Breast epithelium (tissue), 4 donors: Measurements from ENCODE around the gene ZPR1. TPM values are rescaled to one million over a fixed set of nuclear protein-coding genes. Genes with fewer than 3 reads are reported as not detected.

ENCODE experiments used
- DNase-seq, 2 donors: peaks; one replicate each; pipeline ENCODE4 v3.0.0-alpha.2; 2019; ENCODE audit warnings: low spot score in 2 of 2
- H3K27ac ChIP-seq, 2 donors: fragments of 200-600 bp; sonication (generic) in 1 of 2; one replicate each; pipeline ENCODE4 v1.5.1; 2016 to 2019; ENCODE audit warnings: mild to moderate bottlenecking in 1 of 2
- H3K27me3 ChIP-seq, 2 donors: fragments of 200-600 bp; sonication (generic) in 1 of 2; one replicate each; pipeline versions ENCODE4 v1.5.1 to v1.6.0; 2017 to 2019; ENCODE audit warnings: control low read depth in 1 of 2, mild to moderate bottlenecking in 1 of 2
- H3K36me3 ChIP-seq: fragments of 200-600 bp; one replicate; pipeline ENCODE4 v1.5.1; 2019
- H3K4me1 ChIP-seq, 2 donors: fragments of 200-600 bp; sonication (generic); one replicate each; pipeline ENCODE4 v1.5.1; 2016 to 2019; ENCODE audit warnings: control low read depth in 1 of 2
- H3K4me3 ChIP-seq, 3 donors: fragments of 200-600 bp; sonication (generic); 1 replicate in 2 of 3; 2 replicates in 1 of 3; pipeline ENCODE4 v1.5.1; 2016 to 2019; ENCODE audit warnings: mild to moderate bottlenecking in 3 of 3, moderate library complexity in 2 of 3
- H3K9me3 ChIP-seq, 2 donors: fragments of 200-600 bp; sonication (generic) in 1 of 2; one replicate each; pipeline ENCODE4 v1.5.1; 2016 to 2019; ENCODE audit warnings: control low read depth in 1 of 2
- POLR2A ChIP-seq: fragments of 450-650 bp; IDR thresholded peaks from one replicate; pipeline ENCODE4 v1.6.1; 2016; ENCODE audit warnings: antibody characterized with exemption, mild to moderate bottlenecking, moderate library complexity
- POLR2AphosphoS5 ChIP-seq, 3 donors: sonication (generic); formaldehyde crosslinking; IDR thresholded peaks; one replicate each; pipeline ENCODE4 v1.6.1; 2017; ENCODE audit warnings: antibody characterized with exemption in 3 of 3
- intact Hi-C: fragments of 100-400 bp; cut with DNase I; formaldehyde crosslinking; loops from one replicate; pipeline ENCODE4 v1.15.1; 2023; ENCODE audit warnings: low total_unique reads
- total RNA-seq, 3 donors: library from RNA; depleted of rRNA; stranded (reverse); fragments of >200 nt; gene quantifications; one replicate each; pipeline ENCODE4 v1.1.0, GENCODE V29; 2016
- TF ChIP-seq, protein P1 (sequence below), 3 donors: fragments of 450-650 bp; IDR thresholded peaks; one replicate each; pipeline ENCODE4 v1.5.1; 2016 to 2017; ENCODE audit warnings: antibody characterized with exemption in 3 of 3, mild to moderate bottlenecking in 3 of 3, moderate library complexity in 3 of 3

ZPR1 gene
- total RNA-seq, 3 donors from 2014 or later: 29.4 to 38.7 (median 34.7) TPM

- intact Hi-C loops: no loop called here
- peak; percentile 41 to 74 for DNase-seq
- no peaks in the 10 kb centered on the region for H3K36me3 ChIP-seq
Observed at GRCh38 chr11:116791002-116791812, 3.4 kb upstream of the ZPR1 start.

DNA sequence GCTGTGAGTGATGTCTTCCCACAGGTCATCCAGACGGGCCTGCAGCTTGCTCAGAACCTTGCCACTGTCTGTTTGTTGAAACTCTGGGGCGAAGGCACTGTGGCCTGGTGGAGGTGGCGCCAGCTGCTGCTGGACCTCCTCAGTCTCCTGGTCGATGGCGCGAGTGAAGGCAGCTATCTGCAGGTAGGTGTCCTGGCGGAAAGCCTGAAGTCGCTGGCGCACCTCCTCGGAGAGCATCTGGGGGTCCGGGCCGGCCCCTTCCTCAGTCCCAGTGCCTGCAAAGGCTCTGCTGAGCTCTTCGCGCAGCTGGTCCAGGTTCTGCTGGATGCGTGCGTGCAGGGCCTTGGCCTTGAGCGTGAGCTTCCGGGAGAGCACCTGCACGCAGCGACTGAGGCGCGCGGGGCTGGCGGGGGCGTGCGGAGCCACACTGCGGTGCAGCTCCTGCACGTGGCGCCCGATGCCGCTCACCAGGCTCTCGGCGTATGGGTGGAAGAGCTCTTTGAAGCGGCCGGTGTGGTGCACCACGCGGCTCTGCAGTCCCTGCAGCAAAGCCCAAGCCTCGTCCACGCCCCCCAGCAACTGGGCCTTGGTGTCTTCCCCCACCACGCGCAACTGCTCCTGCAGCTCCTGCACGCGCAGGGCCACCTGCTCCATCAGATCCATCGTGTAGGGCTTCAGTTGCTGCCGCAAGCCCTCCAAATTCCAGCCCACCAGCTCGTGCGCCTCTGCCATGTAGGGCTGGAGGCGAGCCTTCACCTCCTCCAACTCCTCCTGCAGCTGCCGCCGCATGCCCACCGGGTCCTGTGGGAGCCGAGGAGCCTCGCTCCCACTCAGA is 2.6 kb upstream of the ZPR1 start:
- peaks cover 0 to 4% of the 10 kb centered on the region in 2 donors for H3K27me3 ChIP-seq
- no peaks in the 10 kb centered on the region for H3K36me3 ChIP-seq
- no peaks in the 10 kb centered on the region for H3K9me3 ChIP-seq
- intact Hi-C loops: no loop called here
- no peak overlapping the region for H3K4me3 ChIP-seq
- H3K27ac ChIP-seq: no peak overlapping the region
- no peak for DNase-seq
- TF ChIP-seq POLR2AphosphoS5 (IDR thresholded peaks at IDR 0.05) (no peak), POLR2A (no peak)
- TF ChIP-seq, protein P1, sequence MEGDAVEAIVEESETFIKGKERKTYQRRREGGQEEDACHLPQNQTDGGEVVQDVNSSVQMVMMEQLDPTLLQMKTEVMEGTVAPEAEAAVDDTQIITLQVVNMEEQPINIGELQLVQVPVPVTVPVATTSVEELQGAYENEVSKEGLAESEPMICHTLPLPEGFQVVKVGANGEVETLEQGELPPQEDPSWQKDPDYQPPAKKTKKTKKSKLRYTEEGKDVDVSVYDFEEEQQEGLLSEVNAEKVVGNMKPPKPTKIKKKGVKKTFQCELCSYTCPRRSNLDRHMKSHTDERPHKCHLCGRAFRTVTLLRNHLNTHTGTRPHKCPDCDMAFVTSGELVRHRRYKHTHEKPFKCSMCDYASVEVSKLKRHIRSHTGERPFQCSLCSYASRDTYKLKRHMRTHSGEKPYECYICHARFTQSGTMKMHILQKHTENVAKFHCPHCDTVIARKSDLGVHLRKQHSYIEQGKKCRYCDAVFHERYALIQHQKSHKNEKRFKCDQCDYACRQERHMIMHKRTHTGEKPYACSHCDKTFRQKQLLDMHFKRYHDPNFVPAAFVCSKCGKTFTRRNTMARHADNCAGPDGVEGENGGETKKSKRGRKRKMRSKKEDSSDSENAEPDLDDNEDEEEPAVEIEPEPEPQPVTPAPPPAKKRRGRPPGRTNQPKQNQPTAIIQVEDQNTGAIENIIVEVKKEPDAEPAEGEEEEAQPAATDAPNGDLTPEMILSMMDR (IDR thresholded peaks at IDR 0.05): no peak
- peaks cover 0 to 9% of the 10 kb centered on the region in 2 donors for H3K4me1 ChIP-seq

More at GRCh38 chr11:116791002-116791812, 3.4 kb upstream of the ZPR1 start:
- no peak for TF ChIP-seq POLR2A
- TF ChIP-seq, protein P1 (IDR thresholded peaks at IDR 0.05): peak; percentile 77 to 90 (median 85)
- H3K9me3 ChIP-seq: no peaks in the 10 kb centered on the region
- no peak overlapping the region for H3K27ac ChIP-seq
- H3K4me3 ChIP-seq: peak overlapping the region in 2 of 3 donors; percentile 18 to 24
- peaks cover 0 to 4% of the 10 kb centered on the region in 2 donors for H3K27me3 ChIP-seq
- peaks cover 0 to 9% of the 10 kb centered on the region in 2 donors for H3K4me1 ChIP-seq

- DNase-seq: no peak
- H3K36me3 ChIP-seq: no peaks in the 10 kb centered on the region
- H3K4me3 ChIP-seq: peak overlapping the region in 1 of 3 donors; percentile 84
- TF ChIP-seq POLR2AphosphoS5 (IDR thresholded peaks at IDR 0.05) (no peak), POLR2A (no peak)
- TF ChIP-seq, protein P1 (IDR thresholded peaks at IDR 0.05): no peak
- intact Hi-C loops: no loop called here
- H3K4me1 ChIP-seq: peaks cover 0 to 9% of the 10 kb centered on the region in 2 donors
- no peaks in the 10 kb centered on the region for H3K9me3 ChIP-seq
- H3K27me3 ChIP-seq: peaks cover 0 to 4% of the 10 kb centered on the region in 2 donors
- no peak overlapping the region for H3K27ac ChIP-seq
Observed at GRCh38 chr11:116788975-116789374, 1.2 kb upstream of the ZPR1 start.

DNA sequence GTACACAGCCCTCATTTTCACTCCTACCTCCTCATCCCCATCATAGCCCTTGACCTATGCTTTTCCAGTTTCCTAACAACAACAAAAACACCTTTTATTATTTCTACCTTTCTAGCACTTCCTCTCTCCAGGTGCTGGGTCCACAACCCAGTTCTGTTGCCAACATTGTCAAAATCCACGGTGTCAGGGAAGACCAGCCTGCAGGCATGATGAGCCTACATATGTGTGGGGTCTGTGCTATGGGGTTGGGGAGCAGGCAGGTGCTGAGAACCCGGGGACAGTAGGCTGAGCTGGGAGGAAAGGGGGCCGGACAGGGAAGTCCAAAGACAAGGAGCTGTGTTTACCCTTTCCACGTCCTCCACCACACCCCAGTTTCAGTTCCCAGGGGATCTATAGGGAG is 711 bp upstream of the ZPR1 start:
- intact Hi-C loops: no loop called here
- DNase-seq: no peak
- peaks cover 0 to 4% of the 10 kb centered on the region in 2 donors for H3K27me3 ChIP-seq
- H3K9me3 ChIP-seq: no peaks in the 10 kb centered on the region
- peaks cover 0 to 9% of the 10 kb centered on the region in 2 donors for H3K4me1 ChIP-seq
- H3K36me3 ChIP-seq: no peaks in the 10 kb centered on the region
- H3K4me3 ChIP-seq: peak overlapping the region; percentile 84 to 98 (median 86)
- peak overlapping the region; percentile 82 to 88 for H3K27ac ChIP-seq
- TF ChIP-seq POLR2AphosphoS5 (IDR thresholded peaks at IDR 0.05) (no peak), POLR2A (no peak)
- TF ChIP-seq, protein P1 (IDR thresholded peaks at IDR 0.05): no peak
